HepG2 (cell line): ENCODE measurements around the gene COL13A1. TPM values are rescaled to one million over a fixed set of nuclear protein-coding genes. Genes with fewer than 3 reads are reported as not detected.

Source experiments
- ATAC-seq: fragments of 200-7000 bp; cut with Tn5 transposase; 3 replicates; pipeline ENCODE4 v1.9.1; 2020; ENCODE audit warnings: mild to moderate bottlenecking, moderate library complexity
- BruUV-seq: library from RNA; stranded (reverse); fragments of 400-500 nt; replicated peaks from 2 replicates; lab custom pipeline; 2021; lab: Mats Ljungman, UMichigan
- CTCF ChIA-PET: fragments of 300-600 bp; formaldehyde crosslinking; extraction: SDS; loops from one replicate; lab custom pipeline; 2021; ENCODE audit warnings: low total read pairs, inconsistent platforms, low intra/inter-chr PET ratio; lab: Yijun Ruan, JAX
- POLR2A ChIA-PET: fragments of 350-600 bp; sonication (Branson Sonifier 250); formaldehyde crosslinking; loops from one replicate; lab custom pipeline; 2020; ENCODE audit warnings: antibody characterized with exemption, inconsistent platforms; lab: Yijun Ruan, JAX
- DNase-seq: peaks from one replicate; pipeline ENCODE4 v3.0.0-alpha.2; 2015; ENCODE audit warnings: low spot score
- FAIRE-seq: peaks from 3 replicates; lab custom pipeline; 2011; peaks lifted over from hg19 to GRCh38; lab: Jason Lieb, UNC
- H2AFZ ChIP-seq: one replicate; pipeline ENCODE4 v1.6.1; 2011; ENCODE audit warnings: low read length, inconsistent platforms
- H3K27ac ChIP-seq: fragments of 300-600 bp; 3 replicates; pipeline ENCODE4 v1.8.0; 2011; ENCODE audit warnings: mixed run types, mild to moderate bottlenecking, mixed read lengths, low read length, inconsistent platforms; ENCODE audit not compliant: insufficient read depth; ENCODE audit errors: extremely low read length
- H3K27me3 ChIP-seq, 2 experiments: fragments of 200-600 bp in 1 of 2; 2 replicates in 1 of 2; 3 replicates in 1 of 2; pipeline versions ENCODE4 v1.6.0 to v1.8.0; 2011; ENCODE audit warnings: low read length in 2 of 2, mild to moderate bottlenecking in 2 of 2, moderate library complexity in 2 of 2, inconsistent platforms in 1 of 2; ENCODE audit not compliant: insufficient read depth in 2 of 2, control insufficient read depth in 1 of 2
- H3K36me3 ChIP-seq, 2 experiments: fragments of 200-600 bp in 1 of 2; replicated peaks in 1 of 2; 2 replicates in 1 of 2; 3 replicates in 1 of 2; pipeline versions ENCODE4 v1.5.1 to v1.8.0; 2011; ENCODE audit warnings: low read length in 2 of 2, inconsistent platforms in 1 of 2; ENCODE audit not compliant: insufficient read depth in 2 of 2, control insufficient read depth in 1 of 2
- H3K4me1 ChIP-seq: 2 replicates; pipeline ENCODE4 v1.5.1; 2012; ENCODE audit warnings: low read length, inconsistent platforms; ENCODE audit not compliant: insufficient read depth
- H3K4me2 ChIP-seq: 2 replicates; pipeline ENCODE4 v1.6.0; 2011; ENCODE audit warnings: low read depth, low read length, inconsistent platforms
- H3K4me3 ChIP-seq, 3 experiments: fragments of 200-600 bp in 1 of 3; sonication (generic), shearing (Covaris generic) in 1 of 3; replicated peaks in 1 of 3; 2 replicates each; pipeline ENCODE4 v1.5.1; 2011 to 2016; ENCODE audit warnings: low read length in 3 of 3, inconsistent platforms in 2 of 3, low read depth in 2 of 3, mild to moderate bottlenecking in 2 of 3, control low read depth in 1 of 3, mixed read lengths in 1 of 3; ENCODE audit not compliant: insufficient read depth in 1 of 3
- H3K79me2 ChIP-seq: one replicate; pipeline ENCODE4 v1.6.1; 2011; ENCODE audit warnings: low read length, inconsistent platforms; ENCODE audit not compliant: insufficient read depth
- H3K9ac ChIP-seq: 2 replicates; pipeline ENCODE4 v1.6.0; 2011; ENCODE audit warnings: mild to moderate bottlenecking, low read depth, low read length, inconsistent platforms; ENCODE audit not compliant: insufficient read depth
- H3K9me3 ChIP-seq: 2 replicates; pipeline ENCODE4 v1.5.1; 2012; ENCODE audit warnings: mild to moderate bottlenecking, low read length
- H4K20me1 ChIP-seq: 2 replicates; pipeline ENCODE4 v1.6.0; 2011; ENCODE audit warnings: inconsistent platforms, mild to moderate bottlenecking, low read length, moderate library complexity; ENCODE audit not compliant: insufficient read depth
- CHCHD3 ChIP-seq: sonication (generic); formaldehyde crosslinking; IDR thresholded peaks from 2 replicates; pipeline ENCODE4 v1.8.0; 2022; ENCODE audit warnings: mild to moderate bottlenecking, missing genetic modification reagents, moderate library complexity
- CHD4 ChIP-seq: fragments of 200-600 bp; sonication (generic); IDR thresholded peaks from 2 replicates; pipeline ENCODE4 v1.7.0; 2017; ENCODE audit warnings: mild to moderate bottlenecking, low read length, borderline replicate concordance
- KMT2A ChIP-seq: sonication (generic); formaldehyde crosslinking; IDR thresholded peaks from 2 replicates; pipeline ENCODE4 v1.4.0; 2020; ENCODE audit warnings: missing genetic modification reagents
- MAZ ChIP-seq, 2 experiments: sonication (generic) in 1 of 2; formaldehyde crosslinking in 1 of 2; IDR thresholded peaks; 2 replicates each; pipeline versions ENCODE4 v1.5.0 to v1.6.1; 2012 to 2020; ENCODE audit warnings: low read depth in 2 of 2, mild to moderate bottlenecking in 2 of 2, borderline replicate concordance in 1 of 2, improper control_type of control experiment in 1 of 2, low read length in 1 of 2, missing genetic modification reagents in 1 of 2, moderate library complexity in 1 of 2
- RAD21 ChIP-seq: fragments of 450-650 bp; formaldehyde crosslinking; IDR thresholded peaks from 2 replicates; pipeline ENCODE4 v1.5.0; 2020; ENCODE audit warnings: mild to moderate bottlenecking
- RAD51 ChIP-seq: fragments of 450-650 bp; IDR thresholded peaks from 2 replicates; pipeline ENCODE4 v1.6.1; 2016; ENCODE audit warnings: borderline replicate concordance
- SRY ChIP-seq: sonication (generic); formaldehyde crosslinking; IDR thresholded peaks from 2 replicates; pipeline ENCODE4 v1.8.0; 2022; ENCODE audit warnings: mild to moderate bottlenecking, missing genetic modification reagents
- ZBTB42 ChIP-seq: sonication (generic); formaldehyde crosslinking; IDR thresholded peaks from 2 replicates; pipeline ENCODE4 v1.5.0; 2020; ENCODE audit warnings: mild to moderate bottlenecking, missing genetic modification reagents
- ZFP1 ChIP-seq: IDR thresholded peaks from 2 replicates; pipeline ENCODE4 v1.6.1; 2016
- ZKSCAN1 ChIP-seq: fragments of 150-350 bp; IDR thresholded peaks from 2 replicates; pipeline ENCODE4 v1.6.1; 2014; ENCODE audit warnings: low read length
- ZNF296 ChIP-seq: sonication (generic); formaldehyde crosslinking; conservative IDR thresholded peaks from 2 replicates; pipeline ENCODE4 v1.5.0; 2020; ENCODE audit warnings: mild to moderate bottlenecking, missing genetic modification reagents
- ZNF337 ChIP-seq: sonication (generic); formaldehyde crosslinking; IDR thresholded peaks from 2 replicates; pipeline ENCODE4 v1.5.1; 2020; ENCODE audit warnings: missing genetic modification reagents, low read depth, mild to moderate bottlenecking, borderline replicate concordance
- ZNF598 ChIP-seq: sonication (generic); formaldehyde crosslinking; IDR thresholded peaks from 2 replicates; pipeline ENCODE4 v1.5.1; 2020; ENCODE audit warnings: mild to moderate bottlenecking, missing genetic modification reagents, borderline replicate concordance
- ZNF720 ChIP-seq: sonication (generic); formaldehyde crosslinking; IDR thresholded peaks from 2 replicates; pipeline ENCODE4 v1.4.0; 2020; ENCODE audit warnings: missing genetic modification reagents
- ZNF776 ChIP-seq: sonication (generic); formaldehyde crosslinking; IDR thresholded peaks from 2 replicates; pipeline ENCODE4 v1.4.0; 2020; ENCODE audit warnings: mild to moderate bottlenecking, missing genetic modification reagents
- WGBS: methylation state at CpG from one replicate; pipeline ENCODE4 v1.1.6; 2017; ENCODE audit warnings: low lambda C conversion rate; 5-methylcytosine and 5-hydroxymethylcytosine counted together
- in situ Hi-C: cut with HindIII; loops from 2 replicates; pipeline ENCODE4 v1.10.0; 2017; ENCODE audit warnings: low pct_unique_long_range_greater_than_20kb; ENCODE audit not compliant: extremely low pct_ligation_motif_present
- intact Hi-C: fragments of 100-400 bp; cut with micrococcal nuclease; formaldehyde crosslinking; loops from one replicate; pipeline ENCODE4 v1.10.0; 2022; ENCODE audit not compliant: unreplicated experiment
- polyA plus RNA-seq, 8 experiments: library from polyadenylated mRNA; depleted of rRNA in 3 of 8; stranded (reverse) in 7 of 8; unstranded in 1 of 8; fragments of >200 nt; fragmentation: Illumina TruSeq in 4 of 8; extraction: Trizol in 4 of 8; gene quantifications; 2 replicates each; pipeline versions ENCODE4 v1.2.1 to v1.2.3, GENCODE V29; 2011 to 2016; ENCODE audit warnings: low read depth in 4 of 8, missing spikeins in 1 of 8, mixed read lengths in 1 of 8; ENCODE audit not compliant: insufficient read depth in 1 of 8
- total RNA-seq, 5 experiments: library from RNA; depleted of rRNA; stranded (reverse); fragments of >200 nt; fragmentation: Illumina TruSeq; extraction: Trizol; gene quantifications; 2 replicates each; pipeline ENCODE4 v1.2.3, GENCODE V29; 2016; ENCODE audit warnings: low read depth in 1 of 5

The COL13A1 gene
- total and polyA plus RNA-seq, 2 of the 13 experiments (the other 11 are each of a cell fraction or from before 2014, with no cell fraction given), result 0.07 TPM; not detected in 1

DNA sequence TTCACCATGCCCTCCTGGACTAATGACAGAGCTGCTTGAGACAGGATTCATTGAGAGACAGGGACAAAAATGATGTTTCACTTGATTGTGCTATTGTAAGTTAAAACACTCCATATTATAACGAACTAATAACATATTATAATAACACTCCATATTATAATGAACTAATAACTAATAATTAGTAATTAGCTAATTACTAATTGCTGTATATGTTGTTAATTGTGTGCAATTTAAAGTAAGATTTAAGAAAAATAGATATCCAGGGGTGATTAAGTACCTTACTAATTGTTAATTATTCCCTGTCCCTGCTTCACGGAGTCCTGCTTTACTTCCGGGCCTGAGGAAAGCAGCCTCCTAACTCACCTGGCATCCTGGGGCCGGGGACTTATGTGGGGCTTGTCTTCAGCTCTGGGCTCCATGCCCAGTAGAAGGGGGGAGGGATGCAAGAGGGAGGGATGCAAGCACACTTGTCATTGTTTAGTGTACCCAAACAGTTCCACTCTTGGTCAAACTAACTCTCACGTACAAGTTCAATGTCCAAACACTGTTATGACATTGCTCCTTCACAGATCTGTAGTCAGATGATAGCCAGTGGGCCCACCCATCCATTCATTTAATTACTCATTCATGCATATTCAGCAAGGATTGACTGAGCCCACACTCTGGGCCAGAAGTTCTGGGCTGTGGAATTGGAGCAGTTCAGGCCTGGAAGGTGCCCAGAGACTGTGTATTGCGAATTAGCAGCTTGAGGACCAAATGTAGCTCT, 53.8 kb downstream of the COL13A1 start:
- Histone ChIP-seq H3K9ac (no peak overlapping the region), H3K4me2 (no peak overlapping the region), H4K20me1 (no peaks in the 10 kb centered on the region), H3K79me2 (no peaks in the 10 kb centered on the region), H2AFZ (no peak overlapping the region), H3K27me3 (peaks cover 0 to 4% of the 10 kb centered on the region in 2 experiments; a peak in 2 of 5 replicates), H3K4me1 (peaks cover 12% of the 10 kb centered on the region), H3K27ac (no peak overlapping the region), H3K9me3 (no peaks in the 10 kb centered on the region), H3K4me3 (no peak overlapping the region), H3K36me3 (no peaks in the 10 kb centered on the region)
- ChIA-PET POLR2A (no interaction called here), CTCF (no interaction called here)
- in situ Hi-C loops, result no loop called here
- no TSS peak for BruUV-seq
- DNase-seq (peak; percentile 46), FAIRE-seq (no peak), ATAC-seq (peak; percentile 27; the same call in 2 of the 3 replicates)
- 2% methylated on average over 6 of the region's 6 CpGs for WGBS
- TF ChIP-seq ZNF337 (CRISPR knock-in tag) (no peak), MAZ (IDR thresholded peaks at IDR 0.05; ENCODE audit: borderline replicate concordance, low read depth, low read length) (no peak), MAZ (CRISPR knock-in tag; IDR thresholded peaks at IDR 0.05; ENCODE audit: low read depth) (no peak), ZFP1 (CRISPR knock-in tag) (no peak)
- intact Hi-C loops, result no loop called here

DNA sequence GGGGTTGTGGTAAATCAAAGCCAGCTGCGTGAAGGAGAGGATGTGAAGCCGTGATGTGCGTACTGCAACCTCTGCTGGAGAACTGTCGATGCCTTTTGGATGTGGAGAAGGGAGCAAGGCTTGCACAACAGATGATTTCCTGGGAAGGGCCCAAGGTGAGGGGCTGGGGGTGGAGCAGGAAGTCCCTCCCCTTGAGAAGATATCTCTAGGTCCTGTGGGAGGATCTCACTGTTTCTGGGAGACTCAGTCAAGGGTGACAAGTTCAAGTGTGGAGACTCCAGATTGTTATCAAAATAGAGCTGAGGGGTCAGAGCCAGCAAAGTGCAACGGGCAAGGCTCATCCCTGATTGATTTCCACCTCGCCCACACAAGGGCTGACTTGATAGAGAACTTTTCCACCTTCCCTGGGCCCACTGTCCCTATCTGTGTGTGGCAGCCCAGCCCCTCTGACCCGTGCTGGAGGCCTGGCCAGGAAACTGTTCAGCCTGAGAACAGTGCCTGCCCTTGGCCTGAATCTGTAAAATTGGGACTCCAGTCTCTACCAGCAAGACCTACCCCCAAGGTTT, 55.0 kb downstream of the COL13A1 start:
- ATAC-seq (no peak), DNase-seq (no peak), FAIRE-seq (no peak)
- in situ Hi-C loops, result no loop called here
- no peak overlapping the region for H2AFZ ChIP-seq
- WGBS, result 69% methylated on average over 4 of the region's 7 CpGs
- peaks cover 0 to 4% of the 10 kb centered on the region in 2 experiments; a peak in 2 of 5 replicates for H3K27me3 ChIP-seq
- no peak overlapping the region for H3K4me2 ChIP-seq
- H3K4me1 ChIP-seq, result peaks cover 12% of the 10 kb centered on the region
- H3K9me3 ChIP-seq, result no peaks in the 10 kb centered on the region
- CTCF ChIA-PET, result no interaction called here
- 0 out of 2 replicates have a peak overlapping the region, but pooled peaks have one; percentile 8 for H3K9ac ChIP-seq
- H3K27ac ChIP-seq, result no peak overlapping the region
- intact Hi-C loops, result no loop called here
- POLR2A ChIA-PET, result no interaction called here
- H3K36me3 ChIP-seq, result no peaks in the 10 kb centered on the region
- no peaks in the 10 kb centered on the region for H4K20me1 ChIP-seq
- no peak overlapping the region for H3K4me3 ChIP-seq
- no TSS peak for BruUV-seq
- H3K79me2 ChIP-seq, result no peaks in the 10 kb centered on the region
- TF ChIP-seq ZKSCAN1 (no peak), RAD21 (CRISPR knock-in tag) (no peak), KMT2A (CRISPR knock-in tag) (no peak), CHD4 (no peak), ZBTB42 (CRISPR knock-in tag) (no peak), RAD51 (no peak), ZNF776 (CRISPR knock-in tag) (no peak), ZNF720 (no peak), ZNF296 (CRISPR knock-in tag) (no peak), ZNF598 (CRISPR knock-in tag) (no peak), SRY (CRISPR knock-in tag) (no peak), CHCHD3 (no peak)
